ENCODE results near the gene KCTD18.
A peak's percentile ranks its signal among the peaks of the same experiment; 100 is the strongest.

Gene KCTD18

DNA sequence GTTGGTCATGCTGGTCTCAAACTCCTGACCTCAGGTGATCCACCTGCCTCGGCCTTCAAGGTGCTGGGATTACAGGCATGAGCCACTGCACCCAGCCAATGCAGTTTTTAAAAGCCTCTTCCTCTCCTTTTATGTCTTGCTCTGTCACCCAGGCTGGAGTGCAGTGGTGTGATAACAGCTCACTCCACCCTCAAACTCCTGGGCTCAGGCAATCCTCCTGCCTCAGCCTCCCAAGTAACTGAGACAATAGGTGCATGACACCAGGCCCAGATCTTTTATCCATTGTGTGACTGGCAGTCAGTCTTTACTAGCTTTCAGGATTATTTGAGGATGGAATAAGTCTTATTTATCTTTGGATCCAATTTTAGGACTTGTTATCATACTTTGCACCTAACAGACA lies 13.2 kb downstream of the KCTD18 start:
- Histone ChIP-seq H3K9me3 (replicated peaks in 1 of 11) (0 out of 22 replicates have a peak, but pooled peaks cover 0 to 1% (median 0%) of the 10 kb centered on the region in 11 experiments), H3K4me1 (no peaks in the 10 kb centered on the region), H4K20me1 (no peaks in the 10 kb centered on the region; a peak in 1 of 22 replicates), H3K9ac (no peak overlapping the region), H3K4me2 (no peak overlapping the region), H3K27me3 (no peaks in the 10 kb centered on the region), H3K27ac (no peak overlapping the region), H3K36me3 (peaks cover 45 to 76% (median 58%) of the 10 kb centered on the region in 11 experiments), H3K4me3 (no peak overlapping the region)
- no peak for TF ChIP-seq Cebpa-rat (IDR thresholded peaks at IDR 0.05)

- H3K4me3 ChIP-seq = no peak overlapping the region
- 0 out of 22 replicates have a peak, but pooled peaks cover 0 to 5% (median 0%) of the 10 kb centered on the region in 11 experiments for H3K9me3 ChIP-seq (replicated peaks in 1 of 11)
- no peak overlapping the region for H3K9ac ChIP-seq
These were observed 15.8 kb downstream of the KCTD18 start for GRCh38 chr2:200494048-200494447.

GRCh38 chr2:200492656-200493055 lies 17.2 kb downstream of the KCTD18 start:
- Histone ChIP-seq H3K9ac (no peak overlapping the region), H3K27me3 (no peaks in the 10 kb centered on the region), H3K27ac (no peak overlapping the region), H3K4me1 (no peaks in the 10 kb centered on the region), H3K9me3 (replicated peaks in 1 of 11) (0 out of 22 replicates have a peak, but pooled peaks cover 0 to 5% (median 0%) of the 10 kb centered on the region in 11 experiments), H3K36me3 (peaks cover 60 to 89% (median 72%) of the 10 kb centered on the region in 11 experiments), H3K4me3 (no peak overlapping the region), H3K4me2 (no peak overlapping the region), H4K20me1 (no peaks in the 10 kb centered on the region)
- TF ChIP-seq Cebpa-rat (IDR thresholded peaks at IDR 0.05) = no peak

More at GRCh38 chr2:200494048-200494447, 15.8 kb downstream of the KCTD18 start:
- peak in 3 of 11 experiments; percentile 13 to 55 (median 23); a peak in 2 of 22 replicates for TF ChIP-seq Cebpa-rat (IDR thresholded peaks at IDR 0.05)
- Histone ChIP-seq H3K4me1 (no peaks in the 10 kb centered on the region), H3K27me3 (no peaks in the 10 kb centered on the region), H4K20me1 (no peaks in the 10 kb centered on the region; a peak in 1 of 22 replicates), H3K36me3 (peaks cover 69 to 98% (median 80%) of the 10 kb centered on the region in 11 experiments), H3K27ac (no peak overlapping the region), H3K4me2 (no peak overlapping the region)

DNA sequence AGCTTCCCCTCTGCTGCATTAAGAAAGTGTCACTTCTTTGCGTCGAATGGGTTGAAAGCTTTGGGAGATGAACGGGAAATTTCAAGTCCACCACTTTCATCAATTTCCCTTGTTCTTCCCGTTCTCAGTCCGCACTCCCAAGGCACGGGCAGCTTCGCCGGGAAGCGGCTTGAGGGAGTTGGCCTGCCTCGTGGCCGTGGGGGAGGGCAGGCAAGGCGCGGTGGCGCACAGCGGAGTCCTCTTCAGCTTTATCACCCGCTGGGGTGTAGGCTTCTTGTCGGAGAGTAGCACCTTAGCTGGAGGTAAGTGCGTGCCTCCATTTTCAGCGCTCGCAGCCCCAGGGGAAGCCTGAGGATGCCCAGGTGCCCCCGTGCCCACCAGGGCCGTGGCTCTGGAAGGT lies 19.9 kb downstream of the KCTD18 start:
- H4K20me1 ChIP-seq = no peaks in the 10 kb centered on the region
- no peak overlapping the region for H3K27ac ChIP-seq
- no peak overlapping the region for H3K9ac ChIP-seq
- 0 out of 22 replicates have a peak, but pooled peaks cover 0 to 5% (median 0%) of the 10 kb centered on the region in 11 experiments for H3K9me3 ChIP-seq (replicated peaks in 1 of 11)
- no peaks in the 10 kb centered on the region for H3K27me3 ChIP-seq
- H3K36me3 ChIP-seq = peaks cover 42 to 62% (median 54%) of the 10 kb centered on the region in 11 experiments
- H3K4me2 ChIP-seq = no peak overlapping the region
- TF ChIP-seq Cebpa-rat (IDR thresholded peaks at IDR 0.05) = no peak
- H3K4me3 ChIP-seq = no peak overlapping the region
- H3K4me1 ChIP-seq = peaks cover 0 to 11% (median 0%) of the 10 kb centered on the region in 10 experiments; a peak in 2 of 20 replicates

DNA sequence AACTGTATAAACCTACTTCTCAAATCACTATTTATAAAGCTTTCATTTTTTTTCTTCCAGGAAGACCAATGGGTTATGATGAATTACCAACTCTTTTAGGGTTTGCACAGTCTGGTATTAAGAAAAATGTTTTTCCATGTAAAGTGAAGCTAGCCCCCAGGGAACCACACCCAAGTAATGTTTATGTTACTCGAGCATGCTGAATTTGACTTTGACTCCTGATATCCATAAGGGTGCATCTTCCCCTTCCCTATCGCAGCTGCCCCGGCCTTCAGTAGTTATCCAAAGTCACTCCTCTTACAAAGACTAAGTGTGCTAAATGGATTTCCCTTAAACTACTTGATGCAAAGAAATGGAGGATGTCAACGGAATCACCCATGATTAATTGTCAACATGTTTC lies 21.7 kb downstream of the KCTD18 start:
- H3K36me3 ChIP-seq = peaks cover 35 to 44% (median 39%) of the 10 kb centered on the region in 11 experiments
- H3K9me3 ChIP-seq (replicated peaks in 1 of 11) = 0 out of 22 replicates have a peak, but pooled peaks cover 0 to 5% (median 0%) of the 10 kb centered on the region in 11 experiments
- H3K4me2 ChIP-seq = no peak overlapping the region
- no peak overlapping the region for H3K9ac ChIP-seq
- no peak for TF ChIP-seq Cebpa-rat (IDR thresholded peaks at IDR 0.05)
- H3K27ac ChIP-seq = no peak overlapping the region
- no peaks in the 10 kb centered on the region for H4K20me1 ChIP-seq
- H3K4me1 ChIP-seq = peaks cover 0 to 14% (median 2%) of the 10 kb centered on the region in 10 experiments; a peak in 5 of 20 replicates
- no peaks in the 10 kb centered on the region for H3K27me3 ChIP-seq
- H3K4me3 ChIP-seq = no peak overlapping the region

- Histone ChIP-seq H3K36me3 (peaks cover 21 to 27% (median 22%) of the 10 kb centered on the region in 11 experiments), H3K9ac (no peak overlapping the region), H3K27me3 (no peaks in the 10 kb centered on the region), H3K9me3 (replicated peaks in 1 of 11) (0 out of 22 replicates have a peak, but pooled peaks cover 0 to 2% (median 0%) of the 10 kb centered on the region in 11 experiments), H3K27ac (no peak overlapping the region), H3K4me1 (peaks cover 0 to 14% (median 2%) of the 10 kb centered on the region in 10 experiments; a peak in 5 of 20 replicates), H4K20me1 (no peaks in the 10 kb centered on the region), H3K4me3 (no peak overlapping the region), H3K4me2 (peak overlapping the region in 2 of 11 experiments; percentile 1 to 15; a peak in 2 of 22 replicates)
- no peak for TF ChIP-seq Cebpa-rat (IDR thresholded peaks at IDR 0.05)
These were observed 23.3 kb downstream of the KCTD18 start for GRCh38 chr2:200486529-200486928.

GRCh38 chr2:200484934-200485333 lies 24.9 kb downstream of the KCTD18 start:
- no peaks in the 10 kb centered on the region for H4K20me1 ChIP-seq
- H3K27ac ChIP-seq = no peak overlapping the region
- no peaks in the 10 kb centered on the region for H3K9me3 ChIP-seq (replicated peaks in 1 of 11)
- H3K4me1 ChIP-seq = peaks cover 0 to 14% (median 2%) of the 10 kb centered on the region in 10 experiments; a peak in 5 of 20 replicates
- no peak for TF ChIP-seq Cebpa-rat (IDR thresholded peaks at IDR 0.05)
- no peak overlapping the region for H3K4me2 ChIP-seq
- H3K27me3 ChIP-seq = no peaks in the 10 kb centered on the region
- peaks cover 5 to 13% (median 7%) of the 10 kb centered on the region in 11 experiments for H3K36me3 ChIP-seq
- H3K4me3 ChIP-seq = no peak overlapping the region
- no peak overlapping the region for H3K9ac ChIP-seq

GRCh38 chr2:200483729-200484198 lies 26.1 kb downstream of the KCTD18 start:
- Histone ChIP-seq H3K9ac (no peak overlapping the region), H3K27me3 (no peaks in the 10 kb centered on the region)

GRCh38 chr2:200482194-200482593 lies 27.7 kb downstream of the KCTD18 start:
- Histone ChIP-seq H3K4me3 (no peak overlapping the region), H3K4me2 (no peak overlapping the region), H3K9ac (no peak overlapping the region), H3K9me3 (replicated peaks in 1 of 11) (no peaks in the 10 kb centered on the region), H4K20me1 (no peaks in the 10 kb centered on the region), H3K4me1 (peaks cover 0 to 14% (median 2%) of the 10 kb centered on the region in 10 experiments; a peak in 5 of 20 replicates), H3K36me3 (peaks cover 11 to 33% (median 23%) of the 10 kb centered on the region in 11 experiments; a peak in 21 of 22 replicates), H3K27me3 (no peaks in the 10 kb centered on the region), H3K27ac (no peak overlapping the region)
- no peak for TF ChIP-seq Cebpa-rat (IDR thresholded peaks at IDR 0.05)

More at GRCh38 chr2:200483729-200484198, 26.1 kb downstream of the KCTD18 start:
- Histone ChIP-seq H3K4me2 (no peak overlapping the region), H4K20me1 (no peaks in the 10 kb centered on the region), H3K4me3 (no peak overlapping the region), H3K27ac (no peak overlapping the region), H3K9me3 (replicated peaks in 1 of 11) (no peaks in the 10 kb centered on the region), H3K4me1 (peaks cover 0 to 14% (median 2%) of the 10 kb centered on the region in 10 experiments; a peak in 5 of 20 replicates), H3K36me3 (peaks cover 0 to 18% (median 10%) of the 10 kb centered on the region in 11 experiments; a peak in 18 of 22 replicates)
- TF ChIP-seq Cebpa-rat (IDR thresholded peaks at IDR 0.05) = no peak
